ENCODE data around the gene RAB11FIP5.
"Not testable (repeated sequence)": the region's sequence is repeated elsewhere in the genome, so short reads cannot be mapped to it uniquely, and the experiment has no call there.

Gene RAB11FIP5

DNA sequence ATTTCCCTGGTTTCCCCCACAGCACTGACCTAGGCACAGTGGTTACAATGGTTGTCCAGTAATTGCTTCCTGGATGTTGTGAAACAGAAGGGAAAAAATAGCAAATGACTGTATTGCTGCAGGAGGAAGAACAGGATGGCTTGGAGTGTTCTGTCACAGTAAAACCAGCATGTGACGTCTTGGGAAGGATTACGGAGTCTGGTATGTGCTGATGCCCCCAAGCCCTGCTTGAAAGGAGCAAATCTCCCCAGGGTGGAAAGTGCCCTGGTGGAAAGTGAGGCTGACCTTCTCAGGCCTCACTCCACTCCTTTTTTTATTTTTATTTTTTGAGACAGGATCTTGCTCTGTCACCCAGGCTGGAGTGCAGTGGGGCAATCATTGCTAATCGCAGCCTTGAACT is 7.8 kb downstream of the RAB11FIP5 start:
- Mint-ChIP-seq H3K27me3 (no peaks in the 10 kb centered on the region), H3K36me3 (no peaks in the 10 kb centered on the region), H3K9me3 (no peaks in the 10 kb centered on the region), H3K27ac (no peak overlapping the region), H3K4me1 (peaks cover 15% of the 10 kb centered on the region), H3K4me3 (no peak overlapping the region)
- CTCF ChIA-PET, result interaction anchor here (1.7 kb wide), 1 partner anchor 131 kb away, joined by 3 read pairs; no protein-coding TSS in a partner anchor
- DNase-seq, result no peak

DNA sequence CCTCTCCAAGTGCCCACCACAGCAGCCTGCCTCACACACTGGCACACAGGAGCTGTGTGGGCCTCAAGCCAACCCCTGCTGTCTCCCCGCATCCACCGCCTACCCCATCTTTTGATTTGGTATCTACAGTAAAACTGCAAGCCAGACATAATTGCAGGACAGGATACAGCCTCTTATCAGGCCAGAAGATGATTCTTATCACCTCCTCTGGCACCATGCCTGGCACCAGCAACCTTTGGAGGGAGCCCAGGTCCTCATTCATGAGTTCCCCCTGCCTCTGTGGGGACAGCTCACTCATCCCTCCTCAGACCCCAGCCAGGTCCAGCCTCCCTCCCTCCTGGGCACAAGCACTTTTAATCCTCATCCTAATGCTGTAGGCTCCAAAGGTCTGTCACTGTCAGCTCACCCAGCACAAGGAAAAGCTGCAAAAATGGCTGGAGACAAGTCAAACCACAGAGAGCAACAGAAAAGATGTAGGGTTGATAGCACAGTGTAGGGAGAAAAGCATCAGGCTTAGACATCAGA is 9.7 kb downstream of the RAB11FIP5 start:
- Mint-ChIP-seq H3K27me3 (no peaks in the 10 kb centered on the region), H3K27ac (no peak overlapping the region), H3K4me1 (peaks cover 12% of the 10 kb centered on the region), H3K9me3 (no peaks in the 10 kb centered on the region), H3K36me3 (no peaks in the 10 kb centered on the region), H3K4me3 (no peak overlapping the region)
- DNase-seq, result no peak
- CTCF ChIA-PET, result no interaction called here

- Mint-ChIP-seq H3K27ac (no peak overlapping the region), H3K4me1 (no peaks in the 10 kb centered on the region), H3K27me3 (no peaks in the 10 kb centered on the region), H3K4me3 (no peak overlapping the region), H3K36me3 (no peaks in the 10 kb centered on the region), H3K9me3 (no peaks in the 10 kb centered on the region)
- no peak for DNase-seq
- CTCF ChIA-PET, result no interaction called here
These were observed 11.0 kb downstream of the RAB11FIP5 start for GRCh38 chr2:73101626-73102256.

GRCh38 chr2:73100956-73101355 is 11.8 kb downstream of the RAB11FIP5 start:
- Mint-ChIP-seq H3K9me3 (no peaks in the 10 kb centered on the region), H3K4me3 (no peak overlapping the region), H3K27ac (no peak overlapping the region), H3K4me1 (no peaks in the 10 kb centered on the region), H3K36me3 (no peaks in the 10 kb centered on the region), H3K27me3 (no peaks in the 10 kb centered on the region)
- CTCF ChIA-PET, result no interaction called here
- no peak for DNase-seq

- Mint-ChIP-seq H3K4me3 (no peak overlapping the region), H3K27ac (no peak overlapping the region), H3K27me3 (no peaks in the 10 kb centered on the region), H3K36me3 (no peaks in the 10 kb centered on the region), H3K4me1 (no peaks in the 10 kb centered on the region), H3K9me3 (no peaks in the 10 kb centered on the region)
- no peak for DNase-seq
- CTCF ChIA-PET, result interaction anchor here (1.1 kb wide), 1 partner anchor 13 kb away, joined by 3 read pairs; no protein-coding TSS in a partner anchor
These were observed 13.3 kb downstream of the RAB11FIP5 start for GRCh38 chr2:73099486-73099885.

DNA sequence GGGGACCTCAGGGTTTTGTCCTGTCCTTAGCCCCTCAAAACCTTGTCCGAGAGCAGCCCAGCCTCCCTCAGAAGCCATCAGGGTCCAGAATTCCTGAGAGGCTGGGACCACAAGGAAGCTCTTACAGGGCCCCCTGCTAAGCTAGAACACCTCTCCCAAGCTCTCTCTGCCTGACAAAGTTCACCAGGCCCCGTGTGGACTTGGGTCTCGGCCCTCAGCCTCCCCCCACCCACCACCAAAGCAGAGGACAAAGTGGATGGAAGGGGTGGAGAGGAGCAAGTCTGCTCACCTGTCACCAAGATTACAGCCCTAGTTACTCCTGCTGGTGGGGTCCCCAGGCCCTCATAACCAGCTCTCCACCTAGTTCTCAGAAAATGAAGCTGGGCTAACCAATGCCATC is 16.8 kb downstream of the RAB11FIP5 start:
- no peak for DNase-seq
- CTCF ChIA-PET, result interaction anchor here (1.2 to 3.0 kb wide), 3 partner anchors 9 to 11 kb away, joined by 3 to 14 read pairs (median 3); no protein-coding TSS in a partner anchor
- no peaks in the 10 kb centered on the region for H3K4me1 Mint-ChIP-seq
- H3K36me3 Mint-ChIP-seq, result no peaks in the 10 kb centered on the region
- H3K9me3 Mint-ChIP-seq, result no peaks in the 10 kb centered on the region
- H3K27ac Mint-ChIP-seq, result no peak overlapping the region
- no peaks in the 10 kb centered on the region for H3K27me3 Mint-ChIP-seq
- H3K4me3 Mint-ChIP-seq, result no peak overlapping the region

- not testable (repeated sequence) for H3K27me3 Mint-ChIP-seq, H3K36me3 Mint-ChIP-seq, H3K9me3 Mint-ChIP-seq, H3K4me3 Mint-ChIP-seq, DNase-seq, H3K4me1 Mint-ChIP-seq
- CTCF ChIA-PET, result interaction anchor here (1.4 to 1.9 kb wide), 2 partner anchors 63 to 84 kb away, joined by 5 read pairs; no protein-coding TSS in a partner anchor
- peak overlapping the region; percentile 16 for H3K27ac Mint-ChIP-seq
These were observed 19.0 kb downstream of the RAB11FIP5 start for GRCh38 chr2:73093601-73094218.

GRCh38 chr2:73092146-73092783 is 20.5 kb downstream of the RAB11FIP5 start:
- Mint-ChIP-seq H3K4me3 (no peak overlapping the region), H3K27me3 (no peaks in the 10 kb centered on the region), H3K4me1 (no peaks in the 10 kb centered on the region), H3K9me3 (no peaks in the 10 kb centered on the region), H3K36me3 (peaks cover 2% of the 10 kb centered on the region), H3K27ac (no peak overlapping the region)
- no peak for DNase-seq
- CTCF ChIA-PET, result interaction anchor here (1.4 kb wide), 1 partner anchor 85 kb away, joined by 5 read pairs; no protein-coding TSS in a partner anchor

DNA sequence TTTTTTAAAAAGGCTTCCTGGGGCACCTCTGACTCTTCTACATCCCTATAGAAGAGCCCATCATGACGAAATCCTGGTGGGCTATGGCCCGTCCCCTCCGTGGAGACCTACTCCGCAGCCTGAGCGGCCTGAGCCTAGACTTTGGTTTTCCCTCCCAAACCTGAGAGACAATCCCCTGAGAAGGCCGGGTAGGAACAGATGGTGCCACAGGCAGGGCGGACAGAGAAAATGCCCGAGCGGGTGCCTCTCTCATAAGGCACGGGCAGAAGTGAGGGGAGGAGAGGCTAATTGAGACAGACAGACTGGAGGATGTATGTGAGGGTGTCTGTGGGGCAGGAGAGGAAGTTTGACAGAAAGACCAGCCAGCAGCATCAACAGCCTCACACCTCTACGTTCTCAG is 21.1 kb downstream of the RAB11FIP5 start:
- Mint-ChIP-seq H3K27ac (no peak overlapping the region), H3K9me3 (no peaks in the 10 kb centered on the region), H3K36me3 (peaks cover 2% of the 10 kb centered on the region), H3K27me3 (no peaks in the 10 kb centered on the region), H3K4me1 (no peaks in the 10 kb centered on the region), H3K4me3 (no peak overlapping the region)
- CTCF ChIA-PET, result no interaction called here
- DNase-seq, result no peak

- CTCF ChIA-PET, result no interaction called here
- no peak overlapping the region for H3K27ac Mint-ChIP-seq
- no peaks in the 10 kb centered on the region for H3K4me1 Mint-ChIP-seq
- DNase-seq, result no peak
- peaks cover 2% of the 10 kb centered on the region for H3K36me3 Mint-ChIP-seq
- H3K4me3 Mint-ChIP-seq, result no peak overlapping the region
- H3K27me3 Mint-ChIP-seq, result no peaks in the 10 kb centered on the region
- no peaks in the 10 kb centered on the region for H3K9me3 Mint-ChIP-seq
These were observed 21.6 kb downstream of the RAB11FIP5 start for GRCh38 chr2:73091164-73091563.

DNA sequence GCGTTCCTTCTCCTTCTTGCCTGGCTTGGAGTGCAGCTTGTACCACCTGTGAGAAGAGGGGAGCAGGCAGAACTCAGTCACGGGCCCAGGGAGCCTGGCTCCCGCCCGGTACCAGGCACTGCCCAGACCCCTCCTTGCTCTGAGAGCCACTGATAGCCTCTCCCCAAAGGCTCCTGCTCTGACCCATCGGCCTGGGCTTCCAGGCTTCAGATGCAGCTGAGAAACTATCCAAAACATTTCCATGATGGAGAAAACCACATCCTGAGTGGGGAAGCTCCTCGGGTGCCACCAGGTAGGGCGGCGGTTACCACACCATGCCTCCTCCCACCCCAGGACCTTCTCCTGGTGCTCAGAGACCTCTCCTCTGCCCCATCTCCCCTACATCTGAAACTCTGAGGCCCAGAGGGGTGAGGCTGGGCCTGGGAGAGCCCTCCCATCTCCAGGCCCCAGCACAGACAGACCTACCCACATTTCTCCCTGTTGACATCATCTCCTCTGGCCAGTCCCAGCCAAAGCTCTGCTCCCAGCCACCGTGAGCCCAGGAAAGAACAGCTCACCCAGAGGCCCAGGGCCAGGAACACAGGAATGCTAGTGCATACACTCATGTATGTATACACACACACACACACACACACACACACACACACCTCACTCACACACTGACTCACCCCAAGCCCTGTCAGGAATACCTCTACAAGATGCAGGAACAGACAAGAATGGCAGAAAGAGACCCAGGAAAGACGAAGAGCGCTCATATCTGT is 23.3 kb downstream of the RAB11FIP5 start:
- H3K4me3 Mint-ChIP-seq, result no peak overlapping the region
- H3K27me3 Mint-ChIP-seq, result no peaks in the 10 kb centered on the region
- no peaks in the 10 kb centered on the region for H3K9me3 Mint-ChIP-seq
- H3K27ac Mint-ChIP-seq, result no peak overlapping the region
- CTCF ChIA-PET, result interaction anchor here (0.7 to 1.1 kb wide), 2 partner anchors 27 to 60 kb away, joined by 3 to 4 read pairs; no protein-coding TSS in a partner anchor
- H3K36me3 Mint-ChIP-seq, result peaks cover 2% of the 10 kb centered on the region
- no peaks in the 10 kb centered on the region for H3K4me1 Mint-ChIP-seq
- DNase-seq, result no peak

GRCh38 chr2:73088703-73089102 is 24.0 kb downstream of the RAB11FIP5 start:
- H3K36me3 Mint-ChIP-seq, result peaks cover 2% of the 10 kb centered on the region
- H3K4me1 Mint-ChIP-seq, result no peaks in the 10 kb centered on the region
- H3K27ac Mint-ChIP-seq, result no peak overlapping the region
- no peak for DNase-seq
- H3K4me3 Mint-ChIP-seq, result no peak overlapping the region
- H3K27me3 Mint-ChIP-seq, result no peaks in the 10 kb centered on the region
- CTCF ChIA-PET, result interaction anchor here (0.7 to 4.8 kb wide), 4 partner anchors 28 to 88 kb away, joined by 3 to 52 read pairs (median 19); no protein-coding TSS in a partner anchor
- no peaks in the 10 kb centered on the region for H3K9me3 Mint-ChIP-seq

DNA sequence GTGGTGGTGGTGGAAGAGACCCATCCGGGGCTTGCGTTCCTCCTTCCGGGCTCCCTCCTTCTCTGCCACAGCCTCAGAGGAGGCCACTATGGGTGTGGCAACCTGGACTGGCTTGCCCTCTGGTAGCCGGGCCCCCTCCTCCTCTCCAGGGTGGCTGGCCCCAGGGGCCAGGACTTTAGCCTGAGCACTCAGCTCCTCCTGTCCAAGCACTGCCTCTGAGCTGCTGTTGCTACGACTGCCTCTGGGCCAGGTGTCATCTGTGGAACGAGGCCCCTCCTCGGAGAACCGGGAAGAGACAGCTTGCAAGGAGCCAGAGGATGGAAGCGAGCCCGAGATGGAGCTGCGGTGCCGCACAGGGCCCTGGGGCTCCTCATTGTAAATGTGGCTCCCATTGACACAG is 24.5 kb downstream of the RAB11FIP5 start:
- Mint-ChIP-seq H3K36me3 (peaks cover 2% of the 10 kb centered on the region), H3K27ac (no peak overlapping the region), H3K9me3 (no peaks in the 10 kb centered on the region), H3K27me3 (no peaks in the 10 kb centered on the region), H3K4me3 (no peak overlapping the region), H3K4me1 (no peaks in the 10 kb centered on the region)
- DNase-seq, result no peak
- CTCF ChIA-PET, result interaction anchor here (1.1 to 4.8 kb wide), 4 partner anchors 29 to 92 kb away, joined by 3 to 52 read pairs (median 25); no protein-coding TSS in a partner anchor

DNA sequence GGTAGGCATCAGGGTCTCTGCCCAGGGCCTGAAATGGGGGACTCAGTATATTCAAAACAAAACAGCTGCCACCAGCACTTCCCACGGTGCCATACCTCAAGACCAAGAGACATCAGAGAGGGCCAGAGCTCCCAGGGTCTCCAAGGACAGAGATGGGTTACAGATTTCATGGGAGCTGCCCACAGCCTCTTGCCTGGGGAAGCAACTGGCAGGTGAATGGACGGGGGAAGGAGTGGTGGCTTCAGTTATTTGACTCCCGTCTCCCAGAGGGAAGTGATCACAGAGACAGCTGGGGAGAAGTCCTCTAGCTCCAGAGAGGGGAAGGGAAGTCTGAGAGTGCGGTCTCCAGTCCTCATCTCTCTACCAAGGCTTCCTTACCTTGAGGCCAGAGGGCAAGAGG is 25.4 kb downstream of the RAB11FIP5 start:
- Mint-ChIP-seq H3K4me1 (no peaks in the 10 kb centered on the region), H3K36me3 (peaks cover 2% of the 10 kb centered on the region), H3K9me3 (no peaks in the 10 kb centered on the region), H3K27me3 (no peaks in the 10 kb centered on the region), H3K4me3 (no peak overlapping the region), H3K27ac (no peak overlapping the region)
- no peak for DNase-seq
- CTCF ChIA-PET, result interaction anchor here (0.8 to 4.8 kb wide), 7 partner anchors 9 to 93 kb away, joined by 3 to 52 read pairs (median 14); no protein-coding TSS in a partner anchor

All from activated naive CD4-positive, alpha-beta T cell treated with anti-CD3 and anti-CD28 coated beads, Interleukin-2, amount 10 ng/mL, durations not matched to agents 7 days and 5 days (primary cell).